ENCODE measurements around the gene EPC2. TPM values are rescaled to one million over a fixed set of nuclear protein-coding genes. Genes with fewer than 3 reads are reported as not detected.

EPC2 gene
- polyA plus RNA-seq, 1 of the 3 experiments (the other 2 are of a cell fraction) = 8.8 TPM

- TF ChIP-seq NRF1 (IDR thresholded peaks at IDR 0.05; ENCODE audit: low read depth, low read length) (no peak), EZH2phosphoT487 (IDR thresholded peaks at IDR 0.05; ENCODE audit: borderline replicate concordance, low read depth) (no peak), PBX3 (IDR thresholded peaks at IDR 0.05) (peak; percentile 74), YY1 (IDR thresholded peaks at IDR 0.05; ENCODE audit: low read depth) (no peak), TEAD4 (IDR thresholded peaks at IDR 0.05; ENCODE audit: borderline replicate concordance, insufficient read depth) (no peak), CHD2 (IDR thresholded peaks at IDR 0.05; ENCODE audit: low read length, partially characterized antibody) (no peak), JUND (IDR thresholded peaks at IDR 0.05) (peak; percentile 62), MXI1 (IDR thresholded peaks at IDR 0.05; ENCODE audit: low read depth, low read length) (no peak), TAF1 (IDR thresholded peaks at IDR 0.05; ENCODE audit: borderline replicate concordance, low read depth, low read length) (no peak), FOSL2 (IDR thresholded peaks at IDR 0.05; ENCODE audit: borderline replicate concordance, low read depth) (peak; percentile 78), RAD21 (IDR thresholded peaks at IDR 0.05; ENCODE audit: low read length) (no peak), IRF3 (IDR thresholded peaks at IDR 0.05; ENCODE audit: low read depth, low read length) (no peak), FOXJ3 (CRISPR knock-in tag; IDR thresholded peaks at IDR 0.05) (no peak)
- TF ChIP-seq, protein P1, sequence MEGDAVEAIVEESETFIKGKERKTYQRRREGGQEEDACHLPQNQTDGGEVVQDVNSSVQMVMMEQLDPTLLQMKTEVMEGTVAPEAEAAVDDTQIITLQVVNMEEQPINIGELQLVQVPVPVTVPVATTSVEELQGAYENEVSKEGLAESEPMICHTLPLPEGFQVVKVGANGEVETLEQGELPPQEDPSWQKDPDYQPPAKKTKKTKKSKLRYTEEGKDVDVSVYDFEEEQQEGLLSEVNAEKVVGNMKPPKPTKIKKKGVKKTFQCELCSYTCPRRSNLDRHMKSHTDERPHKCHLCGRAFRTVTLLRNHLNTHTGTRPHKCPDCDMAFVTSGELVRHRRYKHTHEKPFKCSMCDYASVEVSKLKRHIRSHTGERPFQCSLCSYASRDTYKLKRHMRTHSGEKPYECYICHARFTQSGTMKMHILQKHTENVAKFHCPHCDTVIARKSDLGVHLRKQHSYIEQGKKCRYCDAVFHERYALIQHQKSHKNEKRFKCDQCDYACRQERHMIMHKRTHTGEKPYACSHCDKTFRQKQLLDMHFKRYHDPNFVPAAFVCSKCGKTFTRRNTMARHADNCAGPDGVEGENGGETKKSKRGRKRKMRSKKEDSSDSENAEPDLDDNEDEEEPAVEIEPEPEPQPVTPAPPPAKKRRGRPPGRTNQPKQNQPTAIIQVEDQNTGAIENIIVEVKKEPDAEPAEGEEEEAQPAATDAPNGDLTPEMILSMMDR (IDR thresholded peaks at IDR 0.05) = no peak
Measured at GRCh38 chr2:148756292-148756975, 111.9 kb downstream of the EPC2 start (continued).

DNA sequence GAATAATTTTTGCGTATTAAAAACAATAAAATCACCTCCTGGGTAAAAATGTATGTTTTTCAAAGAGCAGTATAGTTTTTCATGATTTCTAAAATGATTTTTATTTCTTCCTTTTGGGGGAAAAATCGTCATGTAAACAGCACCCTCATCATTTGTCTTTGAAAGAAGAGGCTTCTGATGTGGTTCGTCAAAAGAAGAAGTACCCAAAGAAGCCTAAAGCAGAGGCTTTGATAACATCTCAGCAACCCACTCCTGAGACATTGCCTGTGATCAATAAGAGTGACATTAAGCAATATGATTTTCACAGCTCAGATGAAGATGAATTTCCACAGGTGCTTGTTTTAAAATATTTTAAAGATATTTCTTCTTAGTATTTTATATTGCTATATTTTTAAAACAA is 120.3 kb downstream of the EPC2 start:
- POLR2A ChIA-PET = no interaction called here
- WGBS (ENCODE audit: low lambda C conversion rate) = 93% methylated on average over 3 of the region's 3 CpGs
- TF ChIP-seq JUND (IDR thresholded peaks at IDR 0.05) = no peak
- no peak for TF ChIP-seq EP300 (IDR thresholded peaks at IDR 0.05; ENCODE audit: borderline replicate concordance in 1 of 2, low read depth in 1 of 2, low read length in 1 of 2)
- TF ChIP-seq, protein P2, sequence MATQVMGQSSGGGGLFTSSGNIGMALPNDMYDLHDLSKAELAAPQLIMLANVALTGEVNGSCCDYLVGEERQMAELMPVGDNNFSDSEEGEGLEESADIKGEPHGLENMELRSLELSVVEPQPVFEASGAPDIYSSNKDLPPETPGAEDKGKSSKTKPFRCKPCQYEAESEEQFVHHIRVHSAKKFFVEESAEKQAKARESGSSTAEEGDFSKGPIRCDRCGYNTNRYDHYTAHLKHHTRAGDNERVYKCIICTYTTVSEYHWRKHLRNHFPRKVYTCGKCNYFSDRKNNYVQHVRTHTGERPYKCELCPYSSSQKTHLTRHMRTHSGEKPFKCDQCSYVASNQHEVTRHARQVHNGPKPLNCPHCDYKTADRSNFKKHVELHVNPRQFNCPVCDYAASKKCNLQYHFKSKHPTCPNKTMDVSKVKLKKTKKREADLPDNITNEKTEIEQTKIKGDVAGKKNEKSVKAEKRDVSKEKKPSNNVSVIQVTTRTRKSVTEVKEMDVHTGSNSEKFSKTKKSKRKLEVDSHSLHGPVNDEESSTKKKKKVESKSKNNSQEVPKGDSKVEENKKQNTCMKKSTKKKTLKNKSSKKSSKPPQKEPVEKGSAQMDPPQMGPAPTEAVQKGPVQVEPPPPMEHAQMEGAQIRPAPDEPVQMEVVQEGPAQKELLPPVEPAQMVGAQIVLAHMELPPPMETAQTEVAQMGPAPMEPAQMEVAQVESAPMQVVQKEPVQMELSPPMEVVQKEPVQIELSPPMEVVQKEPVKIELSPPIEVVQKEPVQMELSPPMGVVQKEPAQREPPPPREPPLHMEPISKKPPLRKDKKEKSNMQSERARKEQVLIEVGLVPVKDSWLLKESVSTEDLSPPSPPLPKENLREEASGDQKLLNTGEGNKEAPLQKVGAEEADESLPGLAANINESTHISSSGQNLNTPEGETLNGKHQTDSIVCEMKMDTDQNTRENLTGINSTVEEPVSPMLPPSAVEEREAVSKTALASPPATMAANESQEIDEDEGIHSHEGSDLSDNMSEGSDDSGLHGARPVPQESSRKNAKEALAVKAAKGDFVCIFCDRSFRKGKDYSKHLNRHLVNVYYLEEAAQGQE (IDR thresholded peaks at IDR 0.05; ENCODE audit: low read depth, low read length) = no peak
- no peak for TF ChIP-seq ELF1 (IDR thresholded peaks at IDR 0.05)
- no peak for TF ChIP-seq SIN3A (IDR thresholded peaks at IDR 0.05; ENCODE audit: borderline replicate concordance, low read depth, low read length)
- TF ChIP-seq SMC3 (IDR thresholded peaks at IDR 0.05; ENCODE audit: low read depth, low read length) = no peak
- no peak for TF ChIP-seq CHD2 (IDR thresholded peaks at IDR 0.05; ENCODE audit: low read length, partially characterized antibody)
- TF ChIP-seq RFX5 (IDR thresholded peaks at IDR 0.05; ENCODE audit: low read length) = no peak
- TF ChIP-seq, protein P3, sequence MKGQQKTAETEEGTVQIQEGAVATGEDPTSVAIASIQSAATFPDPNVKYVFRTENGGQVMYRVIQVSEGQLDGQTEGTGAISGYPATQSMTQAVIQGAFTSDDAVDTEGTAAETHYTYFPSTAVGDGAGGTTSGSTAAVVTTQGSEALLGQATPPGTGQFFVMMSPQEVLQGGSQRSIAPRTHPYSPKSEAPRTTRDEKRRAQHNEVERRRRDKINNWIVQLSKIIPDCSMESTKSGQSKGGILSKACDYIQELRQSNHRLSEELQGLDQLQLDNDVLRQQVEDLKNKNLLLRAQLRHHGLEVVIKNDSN (IDR thresholded peaks at IDR 0.05; ENCODE audit: borderline replicate concordance, low read depth) = no peak
- no peak for TF ChIP-seq EZH2phosphoT487 (IDR thresholded peaks at IDR 0.05; ENCODE audit: borderline replicate concordance, low read depth)

More for the DNA sequence above, 120.3 kb downstream of the EPC2 start:
- H3K27me3 ChIP-seq (ENCODE audit: insufficient read depth) = no peaks in the 10 kb centered on the region
- H3K36me3 ChIP-seq (replicated peaks in 1 of 2; ENCODE audit: control insufficient read depth in 1 of 2, insufficient read depth in 2 of 2, low read length in 1 of 2) = peaks cover 26 to 42% of the 10 kb centered on the region in 2 experiments
- no peaks in the 10 kb centered on the region for H4K20me1 ChIP-seq (ENCODE audit: insufficient read depth)
- H3K4me2 ChIP-seq = no peak overlapping the region
- no peak overlapping the region; a peak in 1 of 4 replicates for H3K27ac ChIP-seq (ENCODE audit: low read depth in 2 of 2, low read length in 1 of 2)
- CTCF ChIA-PET = interaction anchor here (0.9 kb wide), 1 partner anchor 22 kb away, joined by 3 read pairs; no protein-coding TSS in a partner anchor
- H3K4me3 ChIP-seq (ENCODE audit: low read depth in 2 of 2, low read length in 1 of 2) = no peak overlapping the region
- H3K9me2 ChIP-seq = no peaks in the 10 kb centered on the region
- H3F3A ChIP-seq (replicated peaks; ENCODE audit: insufficient read depth) = no peaks in the 10 kb centered on the region
- H2AFZ ChIP-seq (ENCODE audit: low read depth) = no peak overlapping the region
- H3K4me1 ChIP-seq (ENCODE audit: control insufficient read depth in 1 of 2, insufficient read depth in 2 of 2, low read depth in 1 of 2, low read length in 1 of 2) = peaks cover 0 to 3% of the 10 kb centered on the region in 2 experiments; a peak in 2 of 4 replicates
- no peaks in the 10 kb centered on the region for H3K9me3 ChIP-seq
- H3K9ac ChIP-seq = no peak overlapping the region
- no peaks in the 10 kb centered on the region for H3K79me2 ChIP-seq (ENCODE audit: insufficient read depth)
- no peak for DNase-seq
